GM11168 (cell line): ENCODE measurements around the gene PDE2A.

Experiments used
- in situ Hi-C: fragments of 300-500 bp; cut with MboI; formaldehyde crosslinking; loops from one replicate; pipeline ENCODE4 v1.12.0; 2022; ENCODE audit warnings: low sequenced_read_pairs; ENCODE audit not compliant: unreplicated experiment

PDE2A gene

DNA sequence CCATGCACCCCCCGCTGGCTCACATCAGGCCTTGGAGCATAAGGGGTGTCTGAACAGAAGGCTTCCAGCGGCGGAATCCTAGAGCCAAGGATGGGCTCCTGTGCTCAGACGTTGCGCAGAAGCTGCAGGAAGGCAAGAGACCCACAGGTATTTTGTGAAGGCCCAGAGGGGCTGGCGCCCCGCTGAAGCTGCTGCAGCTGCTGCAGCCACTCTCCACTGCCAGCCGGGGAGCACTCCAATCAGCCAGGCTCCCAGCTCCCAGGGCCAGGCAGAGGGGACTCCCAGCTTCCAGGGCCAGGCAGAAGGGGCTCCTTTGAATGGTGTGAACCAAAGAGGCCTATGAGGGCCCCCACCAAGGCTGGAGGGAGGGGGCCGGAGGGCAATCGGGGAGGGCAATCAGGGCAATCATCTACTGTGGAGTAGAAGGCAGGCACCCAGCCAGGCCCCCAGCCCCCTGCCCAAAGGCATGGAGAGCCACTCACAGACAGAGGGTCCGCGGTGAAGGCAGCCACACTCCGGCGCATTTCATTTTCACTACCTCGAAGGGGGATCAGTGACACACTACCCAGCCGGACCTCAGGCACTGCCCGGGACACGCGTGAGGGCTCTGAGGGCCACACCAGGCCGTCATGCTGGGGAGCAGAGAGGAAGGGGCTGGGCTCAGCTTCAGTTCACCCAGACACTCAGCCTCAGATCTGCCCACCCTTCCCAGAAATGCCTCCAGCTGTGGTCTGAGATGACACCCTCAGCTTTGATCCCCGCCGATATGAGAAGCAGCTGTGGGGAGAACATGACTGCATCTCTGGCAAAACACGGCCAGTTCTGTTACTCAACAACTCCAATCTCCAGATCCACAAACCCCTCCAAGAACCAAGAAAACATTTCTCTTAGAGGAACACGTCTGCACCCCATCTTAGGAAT, 11.6 kb upstream of the PDE2A start:
- in situ Hi-C loops: no loop called here

DNA sequence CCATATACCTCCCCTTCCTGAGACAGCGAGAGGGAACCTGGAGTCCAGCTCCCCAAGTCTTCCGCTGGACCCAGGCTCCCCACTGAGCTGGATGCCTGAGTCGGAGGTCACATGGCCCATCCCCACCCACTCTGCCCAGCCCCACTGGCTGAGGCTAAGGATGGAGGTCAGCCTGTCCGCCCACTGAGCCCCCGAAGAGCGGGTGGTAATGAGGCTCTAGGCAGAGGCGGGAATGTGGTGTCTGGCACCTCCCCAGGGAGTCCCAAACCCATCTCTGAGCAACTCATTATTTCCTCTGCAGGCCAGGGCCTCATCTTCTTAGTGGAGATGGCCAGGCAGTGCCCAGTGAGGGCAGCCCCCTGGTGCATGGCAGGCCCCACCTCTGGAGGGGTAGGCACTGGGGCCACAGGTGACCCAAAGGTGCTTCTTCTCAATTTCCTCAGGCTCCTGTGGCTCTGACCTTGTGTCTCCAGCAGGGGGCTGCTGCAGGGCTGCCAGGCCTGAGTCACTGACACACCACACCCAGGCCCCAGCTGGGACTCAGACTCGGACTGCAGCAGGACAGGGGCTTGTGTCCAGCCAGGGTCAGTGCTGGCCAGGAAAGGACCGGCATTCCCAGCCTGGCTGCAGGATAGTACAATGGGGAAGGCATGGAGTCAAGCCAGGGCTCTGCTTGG, 10.2 kb upstream of the PDE2A start:
- in situ Hi-C loops: no loop called here

DNA sequence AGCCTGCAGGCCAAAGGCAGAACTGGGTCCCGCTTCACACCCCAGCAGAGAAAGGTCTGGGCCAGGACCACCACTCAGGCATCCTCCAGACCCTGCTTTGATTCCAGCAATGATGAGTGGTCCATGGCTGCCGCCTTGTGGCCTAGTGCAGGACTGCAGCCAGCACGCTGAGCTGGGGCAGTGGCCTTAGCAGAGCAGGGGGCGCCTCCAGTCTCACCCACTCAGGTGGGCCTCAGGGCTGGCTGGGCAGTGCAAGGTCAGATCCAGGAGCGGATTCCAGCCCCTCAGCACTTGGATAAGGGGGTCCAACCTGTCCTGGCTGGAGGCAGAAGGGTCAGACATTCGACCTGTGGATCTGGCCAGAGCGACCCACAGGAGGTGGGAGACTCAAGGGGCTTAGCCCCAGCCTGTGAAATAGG, 9.6 kb upstream of the PDE2A start:
- in situ Hi-C loops: no loop called here

- in situ Hi-C loops: no loop called here
Measured at GRCh38 chr11:72682858-72683243, 8.6 kb upstream of the PDE2A start.

DNA sequence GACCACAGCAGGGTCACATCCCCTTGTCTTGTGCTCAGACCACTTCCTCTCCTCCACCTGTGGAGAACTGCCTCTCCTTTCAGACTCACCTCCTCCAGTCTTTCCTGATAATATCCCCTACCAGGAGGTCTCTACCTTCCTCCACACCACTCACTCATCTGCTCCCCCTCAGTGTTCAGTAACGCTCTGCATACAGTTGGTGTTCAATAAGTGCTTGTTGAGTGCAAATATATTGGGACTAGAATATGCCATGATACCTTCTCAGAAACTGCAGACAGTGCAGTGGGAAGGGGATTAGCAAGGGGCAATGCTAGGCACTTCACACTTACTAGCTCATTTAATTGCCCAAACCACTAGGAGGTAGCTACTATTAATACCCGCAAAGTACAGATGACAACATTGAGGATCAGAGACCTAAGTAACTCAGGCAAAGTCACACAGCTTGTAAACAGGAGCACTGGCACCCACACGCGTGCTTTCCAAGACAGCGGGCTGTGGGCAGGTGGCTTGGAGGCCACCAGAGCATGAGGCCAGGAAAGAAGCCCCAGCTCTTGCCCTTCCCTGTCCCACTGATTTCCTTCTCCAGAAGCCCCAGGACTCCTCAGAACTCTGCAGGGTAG, 8.1 kb upstream of the PDE2A start:
- in situ Hi-C loops: no loop called here

- in situ Hi-C loops: no loop called here
Measured at GRCh38 chr11:72681226-72682153, 7.3 kb upstream of the PDE2A start.

DNA sequence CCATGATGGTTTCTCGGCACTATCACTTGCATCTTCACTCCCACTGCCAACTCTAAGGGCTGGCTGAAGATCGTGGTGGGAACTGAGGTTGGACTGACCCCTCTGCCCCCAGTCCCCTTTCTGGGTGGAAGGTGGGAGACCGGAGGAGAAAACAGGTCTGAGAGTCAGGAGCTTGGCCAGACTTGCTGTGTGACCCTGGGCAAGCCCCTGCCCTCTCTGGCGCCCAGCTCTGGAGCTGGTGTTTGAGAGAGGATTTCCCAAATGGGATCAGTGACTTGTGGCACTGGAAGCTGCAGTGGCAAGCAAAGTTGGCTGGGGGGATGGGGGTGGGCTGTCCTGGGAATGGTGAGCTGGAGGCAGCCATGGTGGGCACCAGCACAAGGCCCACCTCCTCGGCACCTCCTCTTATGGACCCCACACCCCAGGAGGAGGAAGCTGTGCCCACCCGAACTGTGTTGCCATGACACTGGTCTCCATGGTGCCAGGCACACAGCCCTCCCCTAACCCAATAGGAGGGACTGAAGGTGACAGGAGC, 6.5 kb upstream of the PDE2A start:
- in situ Hi-C loops: no loop called here

DNA sequence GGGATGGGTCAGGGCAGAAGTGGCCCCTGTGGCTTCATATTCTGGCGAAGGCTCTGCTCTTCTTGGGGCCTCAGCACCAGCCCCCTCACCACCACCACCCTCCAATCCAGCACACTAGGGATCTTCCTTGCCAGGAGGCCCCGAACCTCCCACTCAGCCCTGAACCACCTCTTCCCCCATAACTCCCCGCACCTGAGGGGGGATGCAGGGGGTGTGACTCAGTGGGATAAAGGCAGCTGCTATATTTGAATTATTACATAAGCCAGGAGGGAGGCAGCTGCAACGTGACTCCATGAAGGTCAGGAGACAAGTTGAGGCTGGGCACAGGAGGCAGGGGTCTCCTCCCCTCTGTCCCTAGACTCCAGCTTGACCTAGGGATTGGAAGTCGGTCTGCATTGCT, 5.6 kb upstream of the PDE2A start:
- in situ Hi-C loops: no loop called here

- in situ Hi-C loops: no loop called here
Measured at GRCh38 chr11:72678524-72678923, 4.3 kb upstream of the PDE2A start.

- in situ Hi-C loops: no loop called here
Measured at GRCh38 chr11:72676861-72677341, 2.7 kb upstream of the PDE2A start.

- in situ Hi-C loops: no loop called here
Measured at GRCh38 chr11:72675221-72675620, 999 bp upstream of the PDE2A start.

DNA sequence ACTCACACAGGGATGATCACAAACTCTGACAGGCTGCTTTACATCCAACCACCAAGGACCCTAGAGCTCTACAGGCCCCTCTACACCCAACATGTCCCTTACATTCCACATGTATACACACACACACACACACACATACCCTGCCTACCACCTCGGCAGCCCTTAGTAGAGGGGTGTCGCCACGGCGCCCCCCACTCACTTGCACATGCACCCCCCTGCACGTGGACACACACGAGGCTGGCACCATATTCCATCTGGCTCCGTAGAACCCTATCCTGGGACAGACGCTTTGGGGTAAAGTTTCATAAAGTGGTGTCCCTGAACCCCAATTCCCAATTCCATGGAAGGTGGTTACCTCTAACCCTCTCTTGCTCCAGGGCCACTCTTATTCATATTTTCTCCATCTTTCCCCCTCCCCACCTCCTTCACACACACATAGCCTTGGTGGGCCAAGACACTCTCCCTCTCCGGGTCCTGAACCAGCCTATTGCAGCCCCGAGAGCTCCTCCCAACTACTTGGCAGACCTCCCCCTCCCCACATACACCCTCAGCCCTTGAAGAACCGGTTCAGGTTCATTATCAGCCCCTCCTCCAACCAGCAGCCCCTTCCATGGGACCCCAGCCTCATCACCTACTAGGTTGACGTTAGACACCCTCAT, 809 bp downstream of the PDE2A start:
- in situ Hi-C loops: no loop called here

DNA sequence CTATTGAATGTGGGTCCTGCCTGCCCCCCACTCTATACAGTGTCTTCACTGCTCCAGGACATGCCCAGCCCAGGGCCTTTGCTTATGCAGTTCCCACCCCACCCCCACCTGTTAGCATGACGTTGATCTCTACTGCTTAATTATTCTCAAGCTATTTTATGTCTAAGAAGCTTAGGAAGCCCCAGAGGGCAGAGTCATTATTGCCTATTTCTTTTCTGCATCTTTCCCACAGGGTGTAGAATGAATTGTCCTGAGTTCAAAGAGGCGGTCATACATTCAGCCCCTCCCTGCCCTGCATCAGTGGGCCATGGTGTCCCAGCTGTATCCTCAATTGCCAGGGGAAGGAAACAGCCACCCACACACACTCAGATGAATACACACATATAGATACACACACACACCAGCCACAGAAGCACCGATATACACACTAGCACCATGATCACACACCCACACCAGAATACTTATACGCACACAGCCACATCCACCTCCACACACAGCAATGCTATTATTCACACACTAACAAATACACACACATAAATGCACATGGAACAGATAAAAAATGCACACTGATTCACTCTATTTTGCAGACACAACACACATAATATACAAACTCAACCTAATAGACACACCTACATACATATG, 1.5 kb downstream of the PDE2A start:
- in situ Hi-C loops: no loop called here

DNA sequence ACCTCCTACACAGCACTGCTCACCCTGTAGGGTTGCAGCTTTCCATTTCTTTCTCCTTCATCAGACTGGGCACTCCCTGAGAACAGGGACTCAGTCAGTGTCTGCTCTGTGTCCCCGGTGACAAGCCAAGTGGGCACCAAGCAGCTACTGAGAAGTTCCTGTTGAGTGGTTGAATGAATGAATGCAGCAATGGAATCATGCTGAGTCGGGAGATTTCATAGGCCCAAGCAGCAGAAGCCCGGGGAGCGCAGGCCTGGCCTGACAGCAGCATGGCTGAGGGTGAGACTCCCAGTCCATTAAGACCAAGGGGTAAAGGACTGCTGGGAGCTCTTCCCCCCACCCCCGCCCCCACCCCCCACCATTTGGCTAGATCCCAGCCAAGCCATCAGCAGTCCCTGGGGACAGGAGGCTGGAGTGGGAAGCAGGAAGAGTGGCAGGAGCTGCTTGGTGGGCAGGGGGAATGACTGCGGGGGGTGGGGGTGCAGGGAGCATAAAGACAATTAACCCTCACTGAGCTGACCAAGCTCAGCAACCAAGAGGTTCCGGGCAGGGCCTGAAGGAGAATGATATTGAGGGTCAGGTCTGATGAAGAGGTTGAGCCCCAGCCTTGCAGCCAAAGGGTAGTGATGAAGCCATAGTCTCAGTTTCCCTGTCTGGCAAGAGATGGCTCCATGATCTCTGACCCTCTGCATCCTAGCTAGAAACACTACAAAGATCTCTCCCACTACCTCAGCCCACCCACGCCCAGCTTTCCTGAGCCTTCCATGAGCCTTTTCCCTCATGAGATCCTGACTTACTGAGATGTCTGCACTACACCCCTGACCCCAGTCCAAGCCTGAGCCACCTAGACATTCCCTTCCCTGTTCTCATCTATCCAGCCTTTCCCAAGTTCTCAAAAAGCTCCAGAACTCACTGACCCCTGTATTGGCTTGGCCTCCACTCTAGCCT, 2.8 kb downstream of the PDE2A start:
- in situ Hi-C loops: no loop called here

DNA sequence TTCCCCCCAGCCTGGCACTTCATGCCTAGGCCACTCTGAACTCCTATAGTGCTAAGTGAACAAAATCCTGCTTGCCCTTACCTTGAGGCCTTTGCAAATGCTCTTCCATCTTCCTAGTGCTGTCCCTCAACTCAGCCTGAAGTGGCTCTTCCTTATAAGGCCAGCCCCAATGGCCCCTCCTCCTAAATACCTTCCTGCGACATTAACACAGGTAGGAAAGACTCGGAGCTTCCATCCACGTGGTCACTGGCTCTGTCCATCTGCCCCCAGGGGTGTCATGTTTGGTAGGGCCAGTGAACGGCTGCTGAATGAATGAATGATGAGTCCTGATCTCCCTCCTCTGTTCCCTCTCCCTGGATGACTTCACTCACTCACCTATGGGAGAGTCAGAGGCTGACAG, 4.2 kb downstream of the PDE2A start:
- in situ Hi-C loops: no loop called here

GRCh38 chr11:72669527-72669926, 4.7 kb downstream of the PDE2A start:
- in situ Hi-C loops: no loop called here

GRCh38 chr11:72668629-72669347, 5.4 kb downstream of the PDE2A start:
- in situ Hi-C loops: no loop called here
